A549 treated with ZK216348 at 1 μM for 4 hours (cell line): Measurements from ENCODE around the gene SCGN. TPM values are rescaled to one million over a fixed set of nuclear protein-coding genes. Genes with fewer than 3 reads are reported as not detected.

Experiments used
- total RNA-seq: library from RNA; stranded (reverse); fragments of 200-300 nt; extraction: Qiagen RNA extraction; gene quantifications from 5 replicates; pipeline ENCODE4 v1.2.3, GENCODE V29; 2022; ENCODE audit warnings: low read depth

Gene SCGN, protein sequence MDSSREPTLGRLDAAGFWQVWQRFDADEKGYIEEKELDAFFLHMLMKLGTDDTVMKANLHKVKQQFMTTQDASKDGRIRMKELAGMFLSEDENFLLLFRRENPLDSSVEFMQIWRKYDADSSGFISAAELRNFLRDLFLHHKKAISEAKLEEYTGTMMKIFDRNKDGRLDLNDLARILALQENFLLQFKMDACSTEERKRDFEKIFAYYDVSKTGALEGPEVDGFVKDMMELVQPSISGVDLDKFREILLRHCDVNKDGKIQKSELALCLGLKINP
- 0.13 to 0.26 TPM (median 0.17 TPM) in 3 of 5 replicates, not detected in the others for total RNA-seq

DNA sequence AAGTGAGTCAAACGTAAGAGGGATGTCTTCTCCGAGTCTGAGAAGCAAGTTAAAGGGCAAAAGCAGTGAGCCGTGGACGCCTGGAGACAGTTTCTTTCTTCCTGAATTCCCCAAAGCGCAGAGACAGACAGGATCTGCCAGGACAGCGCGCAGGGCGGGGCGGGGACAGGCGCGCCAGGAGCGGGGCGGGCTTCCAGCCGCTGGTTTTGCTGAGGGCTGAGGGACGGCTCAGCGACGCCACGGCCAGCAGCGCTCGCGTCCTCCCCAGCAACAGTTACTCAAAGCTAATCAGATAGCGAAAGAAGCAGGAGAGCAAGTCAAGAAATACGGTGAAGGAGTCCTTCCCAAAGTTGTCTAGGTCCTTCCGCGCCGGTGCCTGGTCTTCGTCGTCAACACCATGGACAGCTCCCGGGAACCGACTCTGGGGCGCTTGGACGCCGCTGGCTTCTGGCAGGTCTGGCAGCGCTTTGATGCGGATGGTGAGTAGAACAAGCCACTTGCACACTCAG, at the start of gene SCGN:
Gene SCGN, plus strand, starts transcription at position 209 of the 509 bp plus-strand sequence. Its CDS starts 189 bp downstream, at position 398.

Other genes with a start within 250 kb of the SCGN start
- not detected in 5 replicates for gene SLC17A4, start 102.5 kb downstream of the SCGN start, total RNA-seq
- gene SLC17A1, start 179.8 kb downstream of the SCGN start, total RNA-seq = 0.14 TPM in 1 of 5 replicates, not detected in the others
- 0.87 to 2.0 TPM (median 1.1 TPM) in 5 replicates for gene SLC17A3, start 222.0 kb downstream of the SCGN start, total RNA-seq